Activated T-helper 1 cell treated with anti-CD3 and anti-CD28 coated beads, Interleukin-2, amount 50 U/mL, for 16 hours (primary cell): ENCODE data around the gene CASP1.
"Not testable (repeated sequence)": the region's sequence is repeated elsewhere in the genome, so short reads cannot be mapped to it uniquely, and the experiment has no call there.

Experiments
- DNase-seq, 2 donors: peaks; one replicate each; pipeline ENCODE4 v3.0.0-alpha.2; 2020; ENCODE audit warnings: low read depth in 1 of 2, low spot score in 1 of 2

CASP1 gene

GRCh38 chr11:105034813-105035620 is at the start of gene CASP1:
Gene CASP1, minus strand, starts transcription at chr11:105035144. Its CDS starts 31 bp downstream, at chr11:105035113.
- no peak for DNase-seq

GRCh38 chr11:105081412-105082150 is 46.6 kb upstream of the CASP1 start:
- no peak for DNase-seq

DNA sequence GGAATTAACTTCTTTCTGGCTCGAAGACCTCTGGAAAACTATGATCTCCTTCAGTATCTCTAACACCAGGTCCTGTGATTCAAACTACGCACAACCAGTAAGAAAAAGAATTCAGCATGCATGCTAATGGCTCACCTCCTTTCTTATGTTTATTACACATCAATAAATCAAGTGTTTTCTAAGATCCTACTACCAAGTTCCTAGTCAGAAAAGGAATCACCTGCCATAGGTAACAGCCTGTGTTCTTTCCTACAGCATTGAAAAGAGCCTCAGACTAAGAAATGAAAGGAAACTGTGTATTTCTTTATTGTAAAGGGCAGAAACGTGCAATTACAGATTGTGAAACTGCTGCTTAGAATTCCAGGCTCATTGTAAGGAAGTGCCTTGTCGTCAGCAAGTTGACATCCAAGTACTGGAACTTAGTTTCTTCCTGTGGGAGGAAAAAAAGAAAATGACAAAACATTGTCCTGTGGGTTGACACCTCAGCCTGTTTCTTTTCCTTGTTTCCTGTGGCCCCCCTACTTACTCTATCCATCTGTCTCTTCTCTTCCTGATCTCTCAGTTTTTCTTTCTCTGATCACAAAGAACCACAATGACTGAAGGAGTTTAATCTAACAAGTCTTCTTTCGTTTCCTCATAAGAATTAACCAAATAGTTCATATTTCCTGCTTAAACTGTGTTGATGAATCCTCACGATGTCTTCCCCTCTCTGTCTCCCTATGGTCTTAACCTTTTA is 45.4 kb upstream of the CASP1 start:
- DNase-seq, result not testable (repeated sequence)

- DNase-seq, result no peak
Measured at GRCh38 chr11:105078283-105078682, 43.3 kb upstream of the CASP1 start.

DNA sequence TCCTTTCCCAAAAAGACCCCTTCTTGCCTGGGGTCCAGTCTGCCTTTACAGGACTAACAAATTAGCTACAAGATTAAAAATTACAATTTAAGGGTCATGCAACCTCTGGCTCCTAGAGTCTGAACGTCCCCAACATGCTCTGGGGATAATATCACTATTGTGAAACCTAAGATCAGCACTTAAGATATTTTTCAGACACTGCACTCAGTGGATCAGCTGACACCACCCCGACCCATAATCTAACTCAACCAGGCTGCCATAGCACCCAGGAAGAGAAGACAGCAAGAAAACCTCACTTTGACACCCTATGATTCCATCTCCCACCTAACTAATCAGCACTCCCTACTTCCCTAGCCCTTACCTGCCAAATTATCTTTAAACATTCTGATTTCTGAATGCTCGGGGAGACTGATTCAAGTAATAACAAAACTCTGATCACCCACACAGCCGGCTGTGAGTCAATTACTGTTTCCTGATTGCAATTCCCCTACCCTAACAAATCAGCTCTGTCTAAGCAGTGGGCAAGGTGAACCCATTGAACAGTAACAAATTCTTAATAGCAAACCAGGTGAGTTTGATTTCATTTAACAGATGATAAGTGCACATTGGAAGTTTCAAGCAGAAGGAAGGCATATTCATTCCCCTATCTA is 42.3 kb upstream of the CASP1 start:
- DNase-seq, result not testable (repeated sequence)

DNA sequence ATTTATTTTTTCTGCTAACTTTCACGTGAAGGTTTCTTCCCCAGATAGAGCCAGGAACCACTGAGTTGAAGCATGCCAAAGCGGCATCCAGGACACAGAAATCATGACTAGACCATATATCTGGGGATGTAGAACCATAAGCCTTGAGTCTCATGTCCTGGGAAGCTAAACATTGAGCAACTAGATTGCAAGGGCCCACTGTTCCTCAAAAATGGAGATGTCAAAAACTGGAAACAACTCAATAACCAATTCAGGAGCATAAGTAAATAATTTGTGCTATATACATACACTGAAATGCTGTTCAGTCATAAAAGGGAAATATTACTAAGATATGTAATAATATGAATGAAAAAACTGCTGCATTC is 39.2 kb upstream of the CASP1 start:
- DNase-seq, result no peak

DNA sequence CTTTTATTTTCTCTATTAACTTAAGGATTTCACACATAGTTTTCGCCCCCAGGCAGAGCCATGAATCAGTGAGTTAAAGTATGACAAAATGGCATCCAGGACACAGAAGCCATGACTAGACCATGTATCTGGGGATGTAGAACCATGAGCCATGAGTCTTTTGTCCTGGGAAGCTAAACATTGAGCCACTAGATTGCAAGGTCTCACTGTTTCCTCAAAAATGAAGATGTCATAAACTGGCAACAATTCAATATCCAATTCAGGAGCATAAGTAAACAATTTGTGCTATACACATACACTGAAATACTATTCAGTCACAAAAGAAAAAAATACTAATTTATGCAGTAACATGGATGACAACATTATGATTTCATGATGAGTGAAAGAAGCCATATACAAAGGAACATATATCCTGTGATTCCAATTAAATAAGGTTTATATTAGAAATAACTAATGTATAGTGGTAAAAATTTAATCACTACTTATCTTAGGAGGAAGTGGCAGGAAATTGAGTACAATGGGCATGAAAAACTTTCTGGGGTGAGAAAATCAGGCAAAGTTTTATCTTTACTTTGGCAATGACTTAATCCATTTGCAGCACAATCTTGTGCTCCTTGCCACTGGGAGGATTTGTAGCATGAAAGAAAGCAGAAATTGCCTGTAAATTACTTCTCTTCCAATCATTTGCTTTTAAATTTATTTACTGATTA is 38.7 kb upstream of the CASP1 start:
- DNase-seq, result no peak

GRCh38 chr11:105072080-105072479 is 37.1 kb upstream of the CASP1 start:
- not testable (repeated sequence) for DNase-seq

DNA sequence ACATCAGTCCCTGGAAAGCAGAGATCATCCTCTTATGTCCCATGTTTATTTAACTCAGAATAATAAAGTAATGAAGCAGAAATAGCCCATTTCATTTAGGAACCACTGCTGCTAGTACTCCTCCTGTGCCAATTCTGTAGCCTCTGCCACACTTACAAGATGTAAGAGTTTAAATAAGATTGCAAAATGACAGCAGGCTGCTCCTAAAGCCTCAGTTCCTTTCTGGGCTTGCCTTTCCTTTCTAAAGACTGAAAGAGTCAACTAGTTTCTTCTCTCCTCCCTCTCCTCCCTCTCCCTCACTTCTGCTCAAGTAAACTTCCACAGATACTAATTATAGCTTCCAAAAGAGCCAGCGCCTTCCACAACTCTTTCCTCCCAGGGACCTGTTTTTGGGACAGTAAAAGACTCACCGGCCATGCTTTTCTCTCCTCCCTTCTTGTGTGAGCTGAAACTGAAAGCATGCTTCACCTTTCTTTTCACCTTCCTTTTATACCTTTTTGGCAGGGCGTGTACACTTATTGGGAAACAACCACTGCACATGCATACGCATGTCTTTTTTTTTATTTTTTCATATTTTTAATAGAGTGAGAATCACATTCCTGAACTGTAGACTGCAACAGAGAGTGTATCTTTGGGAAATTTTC is 36.3 kb upstream of the CASP1 start:
- DNase-seq, result no peak

DNA sequence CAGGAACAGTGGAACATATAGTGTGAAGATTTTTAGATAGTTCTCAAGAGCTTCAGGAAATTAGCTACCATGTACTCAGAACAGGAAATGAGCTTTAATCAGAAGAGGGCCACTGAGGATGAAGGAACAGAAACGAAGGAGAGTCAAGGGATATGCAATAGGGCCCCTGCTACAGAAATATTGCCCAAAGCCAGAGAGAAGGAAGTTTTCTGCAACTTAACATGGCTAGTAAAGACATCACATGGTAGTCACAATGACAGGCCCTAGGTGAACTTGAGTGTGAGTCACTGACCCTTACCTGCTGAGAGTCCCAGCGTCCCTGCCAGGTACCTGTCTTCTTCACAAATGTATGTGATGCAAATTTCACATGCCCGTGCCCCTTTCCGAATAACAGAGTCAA is 35.4 kb upstream of the CASP1 start:
- DNase-seq, result no peak

- DNase-seq, result not testable (repeated sequence)
Measured at GRCh38 chr11:105069749-105070148, 34.8 kb upstream of the CASP1 start.

- not testable (repeated sequence) for DNase-seq
Measured at GRCh38 chr11:105063245-105063941, 28.4 kb upstream of the CASP1 start.

- no peak for DNase-seq
Measured at GRCh38 chr11:105057432-105057831, 22.5 kb upstream of the CASP1 start.

DNA sequence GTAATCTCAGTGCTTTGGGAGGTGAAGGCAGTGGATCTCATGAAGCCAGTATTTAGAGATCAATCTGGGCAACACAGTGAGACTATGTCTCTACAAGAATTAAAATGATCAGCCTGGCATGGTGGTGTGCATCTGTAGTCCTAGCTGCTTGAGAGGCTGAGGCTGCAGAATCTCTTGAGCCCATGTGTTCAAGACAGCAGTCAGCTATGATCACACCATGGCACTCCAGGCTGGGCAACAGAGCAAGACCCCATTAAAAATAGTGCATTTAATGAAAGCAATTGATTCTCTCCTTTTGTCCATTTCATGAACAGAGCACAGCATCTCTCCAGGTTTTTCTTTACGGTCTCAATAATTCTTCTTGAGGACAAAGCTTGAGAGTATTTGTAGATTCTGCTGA is 21.5 kb upstream of the CASP1 start:
- no peak for DNase-seq

DNA sequence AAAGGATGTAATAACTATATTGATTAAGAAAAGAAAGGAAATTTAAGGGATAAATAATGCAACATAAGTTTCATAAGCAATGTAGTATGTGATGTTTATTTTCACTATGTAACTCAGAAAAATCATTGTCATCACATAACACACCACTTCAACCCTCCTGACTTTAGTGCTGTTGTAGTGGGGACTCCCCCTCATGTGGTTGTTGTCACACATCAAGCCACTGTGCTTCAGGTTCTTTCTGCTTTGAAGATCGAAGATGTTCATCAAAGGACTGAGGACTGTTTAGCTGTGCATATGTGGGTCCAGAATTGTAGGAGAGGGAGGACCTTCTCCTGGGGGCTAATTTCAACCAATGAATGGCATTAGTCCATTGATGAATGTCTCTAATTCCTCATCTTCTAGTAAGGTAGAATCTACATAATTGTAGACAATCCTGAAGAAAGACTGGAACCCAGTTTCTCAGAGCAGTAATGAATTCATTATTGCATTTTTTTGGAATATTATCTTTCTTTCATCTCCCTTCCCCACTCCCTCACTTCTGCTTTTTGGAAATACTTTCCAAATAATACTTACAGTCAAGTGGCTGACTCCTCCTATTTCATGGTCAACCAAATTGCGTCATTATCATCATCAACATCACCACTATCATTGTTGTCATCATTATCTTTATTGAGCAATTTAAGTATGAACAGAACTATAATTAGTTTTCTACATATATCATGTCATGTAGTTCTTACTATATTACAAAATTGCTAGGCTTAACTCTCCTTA is 20.0 kb upstream of the CASP1 start:
- DNase-seq, result no peak

- DNase-seq, result no peak
Measured at GRCh38 chr11:105052487-105052886, 17.5 kb upstream of the CASP1 start.

GRCh38 chr11:105051559-105051958 is 16.6 kb upstream of the CASP1 start:
- DNase-seq, result no peak

- DNase-seq, result no peak
Measured at GRCh38 chr11:105049481-105049880, 14.5 kb upstream of the CASP1 start.
